Measurements from ENCODE around the gene MCF2L.

MCF2L gene

GRCh38 chr13:113115363-113116205 is 146.6 kb downstream of the MCF2L start:
- TF ChIP-seq, protein P1, sequence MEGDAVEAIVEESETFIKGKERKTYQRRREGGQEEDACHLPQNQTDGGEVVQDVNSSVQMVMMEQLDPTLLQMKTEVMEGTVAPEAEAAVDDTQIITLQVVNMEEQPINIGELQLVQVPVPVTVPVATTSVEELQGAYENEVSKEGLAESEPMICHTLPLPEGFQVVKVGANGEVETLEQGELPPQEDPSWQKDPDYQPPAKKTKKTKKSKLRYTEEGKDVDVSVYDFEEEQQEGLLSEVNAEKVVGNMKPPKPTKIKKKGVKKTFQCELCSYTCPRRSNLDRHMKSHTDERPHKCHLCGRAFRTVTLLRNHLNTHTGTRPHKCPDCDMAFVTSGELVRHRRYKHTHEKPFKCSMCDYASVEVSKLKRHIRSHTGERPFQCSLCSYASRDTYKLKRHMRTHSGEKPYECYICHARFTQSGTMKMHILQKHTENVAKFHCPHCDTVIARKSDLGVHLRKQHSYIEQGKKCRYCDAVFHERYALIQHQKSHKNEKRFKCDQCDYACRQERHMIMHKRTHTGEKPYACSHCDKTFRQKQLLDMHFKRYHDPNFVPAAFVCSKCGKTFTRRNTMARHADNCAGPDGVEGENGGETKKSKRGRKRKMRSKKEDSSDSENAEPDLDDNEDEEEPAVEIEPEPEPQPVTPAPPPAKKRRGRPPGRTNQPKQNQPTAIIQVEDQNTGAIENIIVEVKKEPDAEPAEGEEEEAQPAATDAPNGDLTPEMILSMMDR (conservative IDR thresholded peaks at IDR 0.05; ENCODE audit: low read depth, low read length): no peak
- DNase-seq (ENCODE audit: low read depth): no peak
- H3K4me3 ChIP-seq (ENCODE audit: low read depth, low read length): no peak overlapping the region

- DNase-seq (ENCODE audit: low read depth): no peak
- no peak overlapping the region for H3K4me3 ChIP-seq (ENCODE audit: low read depth, low read length)
- TF ChIP-seq, protein P1 (conservative IDR thresholded peaks at IDR 0.05; ENCODE audit: low read depth, low read length): no peak
These were observed 147.3 kb downstream of the MCF2L start for GRCh38 chr13:113116206-113116800.

DNA sequence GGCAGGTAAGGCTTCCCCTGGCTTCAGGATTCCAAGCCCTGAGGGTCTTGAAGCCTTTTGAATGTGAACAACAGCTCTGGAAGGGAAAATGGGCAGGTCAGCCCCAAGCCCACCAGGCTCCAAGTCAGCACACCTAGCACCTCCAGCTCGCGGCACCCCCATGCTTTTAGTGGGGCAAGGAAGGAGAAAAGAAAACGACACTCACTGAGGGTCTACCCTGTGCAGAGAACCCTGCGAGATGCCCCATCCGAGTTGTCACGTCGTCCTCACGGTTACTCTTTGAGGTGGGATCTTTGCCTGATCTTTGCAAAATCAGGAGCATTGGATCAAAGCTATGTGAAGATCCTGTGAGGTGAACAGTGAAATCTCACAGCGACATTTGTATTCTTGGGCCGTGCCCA is 147.9 kb downstream of the MCF2L start:
- no peak for DNase-seq (ENCODE audit: low read depth)
- TF ChIP-seq, protein P1 (conservative IDR thresholded peaks at IDR 0.05; ENCODE audit: low read depth, low read length): no peak
- H3K4me3 ChIP-seq (ENCODE audit: low read depth, low read length): no peak overlapping the region

DNA sequence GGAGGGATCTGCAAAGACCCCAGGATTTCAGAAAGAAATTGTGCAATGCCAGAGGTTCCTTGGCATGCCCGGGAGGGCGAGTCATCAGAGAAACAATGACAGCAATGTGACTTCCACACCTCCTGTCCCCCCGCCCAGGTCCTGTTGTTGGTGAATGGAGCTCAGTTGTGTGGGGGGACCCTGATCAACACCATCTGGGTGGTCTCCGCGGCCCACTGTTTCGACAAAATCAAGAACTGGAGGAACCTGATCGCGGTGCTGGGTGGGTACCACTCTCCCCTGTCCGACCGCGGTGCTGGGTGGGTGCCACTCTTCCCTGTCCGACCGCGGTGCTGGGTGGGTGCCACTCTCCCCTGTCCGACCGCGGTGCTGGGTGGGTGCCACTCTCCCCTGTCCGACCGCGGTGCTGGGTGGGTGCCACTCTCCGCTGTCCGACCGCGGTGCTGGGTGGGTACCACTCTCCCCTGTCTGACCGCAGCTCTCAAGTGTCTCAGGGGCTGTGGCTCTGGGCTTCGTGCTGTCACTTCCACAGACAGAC is 148.4 kb downstream of the MCF2L start:
- no peak for DNase-seq (ENCODE audit: low read depth)
- TF ChIP-seq, protein P1 (conservative IDR thresholded peaks at IDR 0.05; ENCODE audit: low read depth, low read length): no peak

DNA sequence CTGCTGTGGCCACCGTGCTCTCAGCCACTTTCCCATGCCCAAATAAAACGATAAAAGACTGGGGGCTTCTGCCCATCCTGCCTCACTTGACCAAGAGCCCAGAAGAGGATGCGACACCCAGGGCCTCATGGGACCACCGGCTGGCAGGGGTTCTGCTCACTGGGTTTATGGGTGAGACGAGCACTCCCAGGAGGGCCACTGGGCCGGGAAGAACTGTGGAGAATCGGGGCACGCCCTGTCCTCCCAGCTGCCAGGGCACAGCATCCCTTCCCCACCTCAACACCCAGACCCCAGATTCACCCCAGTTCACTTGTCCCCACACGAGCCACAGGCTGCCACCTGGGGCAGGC is 148.9 kb downstream of the MCF2L start:
- DNase-seq (ENCODE audit: low read depth): no peak
- no peak overlapping the region for H3K4me3 ChIP-seq (ENCODE audit: low read depth, low read length)
- TF ChIP-seq, protein P1 (conservative IDR thresholded peaks at IDR 0.05; ENCODE audit: low read depth, low read length): no peak

More for the DNA sequence above, 148.4 kb downstream of the MCF2L start:
- H3K4me3 ChIP-seq (ENCODE audit: low read depth, low read length): no peak overlapping the region

- DNase-seq (ENCODE audit: low read depth): no peak
- TF ChIP-seq, protein P1 (conservative IDR thresholded peaks at IDR 0.05; ENCODE audit: low read depth, low read length): no peak
- no peak overlapping the region for H3K4me3 ChIP-seq (ENCODE audit: low read depth, low read length)
These were observed 149.4 kb downstream of the MCF2L start for GRCh38 chr13:113118261-113119021.
